Measurements from ENCODE around the gene PPP1R13B.

Gene PPP1R13B

DNA sequence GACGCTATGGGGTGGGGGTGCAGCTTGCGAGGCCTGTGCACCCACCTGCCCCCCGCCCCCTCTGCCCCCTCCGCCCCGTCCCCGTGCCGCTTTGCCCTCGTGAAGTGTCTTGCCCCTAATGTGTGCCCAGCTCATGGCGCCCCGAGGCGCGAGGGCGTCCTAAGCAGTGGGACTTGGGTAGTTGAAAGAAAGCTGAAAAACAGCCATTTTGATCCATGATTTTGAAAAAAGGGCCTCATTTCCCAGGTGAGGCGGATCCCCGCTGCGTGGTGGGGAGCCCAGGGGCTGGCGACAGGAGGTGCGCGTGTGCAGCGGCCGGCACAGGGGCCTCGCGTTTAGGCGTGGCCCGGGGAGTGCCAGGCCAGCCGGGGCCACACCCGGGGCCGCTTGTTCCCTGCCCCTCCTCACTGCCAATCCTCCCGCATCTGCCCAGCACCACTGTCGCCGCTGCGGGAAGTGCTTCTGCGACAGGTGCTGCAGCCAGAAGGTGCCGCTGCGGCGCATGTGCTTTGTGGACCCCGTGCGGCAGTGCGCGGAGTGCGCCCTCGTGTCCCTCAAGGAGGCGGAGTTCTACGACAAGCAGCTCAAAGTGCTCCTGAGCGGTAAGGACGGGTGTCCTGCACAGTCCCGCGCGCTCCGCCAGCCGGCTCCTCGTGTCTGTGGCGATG, 119.9 kb downstream of the PPP1R13B start:
- DNase-seq = no peak

DNA sequence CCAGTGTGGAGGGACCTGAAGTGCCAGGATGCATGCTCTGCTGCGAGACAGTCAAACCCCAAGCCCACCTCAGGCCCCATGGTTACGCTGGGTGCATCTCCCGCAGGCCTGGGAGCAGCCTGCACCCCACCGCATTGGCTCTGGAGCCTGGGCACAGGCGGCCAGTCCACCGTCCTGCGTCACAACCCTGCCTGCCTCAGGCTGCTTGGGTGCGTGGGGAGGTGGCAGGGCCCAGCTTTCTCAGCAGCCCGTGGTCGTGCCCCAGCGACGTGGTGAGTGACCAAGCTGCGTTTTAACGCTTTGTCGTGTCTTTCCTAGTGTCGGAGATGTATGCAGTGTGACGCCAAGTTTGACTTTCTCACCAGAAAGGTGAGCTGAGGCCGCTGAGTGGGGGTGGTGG, 120.9 kb downstream of the PPP1R13B start:
- no peak for DNase-seq

DNA sequence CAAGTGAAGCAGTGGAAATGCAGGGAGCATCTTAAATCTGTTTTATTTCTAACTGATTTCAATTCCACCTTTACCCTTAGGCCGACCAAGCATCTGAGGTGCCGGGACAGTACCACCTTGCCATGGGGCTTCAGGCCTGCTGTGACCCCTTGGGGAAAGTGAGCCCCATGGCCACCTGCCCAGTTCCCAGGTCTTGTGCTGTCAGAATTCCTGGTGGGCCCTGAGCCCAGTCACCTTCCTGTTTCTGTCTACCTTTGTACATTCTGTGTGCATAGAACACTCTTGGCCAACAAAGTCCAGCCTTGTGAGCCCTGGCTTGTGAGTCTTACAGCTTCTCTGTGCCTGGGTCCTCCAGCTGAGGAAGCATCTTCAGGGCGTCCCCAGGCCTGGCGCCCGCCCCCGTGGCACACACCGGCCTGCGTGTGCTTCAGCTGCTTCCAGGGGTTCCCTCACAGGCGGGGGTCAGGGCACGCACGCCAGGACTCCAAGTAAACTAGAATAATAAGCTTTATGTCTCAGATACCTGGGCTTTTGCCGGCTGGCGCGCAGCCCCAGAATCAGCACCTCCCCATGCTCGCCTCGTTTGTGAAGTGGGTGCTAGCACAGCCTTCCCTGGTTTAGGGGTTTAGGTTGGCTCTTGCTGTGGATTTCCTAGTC, 121.5 kb downstream of the PPP1R13B start:
- DNase-seq = no peak

DNA sequence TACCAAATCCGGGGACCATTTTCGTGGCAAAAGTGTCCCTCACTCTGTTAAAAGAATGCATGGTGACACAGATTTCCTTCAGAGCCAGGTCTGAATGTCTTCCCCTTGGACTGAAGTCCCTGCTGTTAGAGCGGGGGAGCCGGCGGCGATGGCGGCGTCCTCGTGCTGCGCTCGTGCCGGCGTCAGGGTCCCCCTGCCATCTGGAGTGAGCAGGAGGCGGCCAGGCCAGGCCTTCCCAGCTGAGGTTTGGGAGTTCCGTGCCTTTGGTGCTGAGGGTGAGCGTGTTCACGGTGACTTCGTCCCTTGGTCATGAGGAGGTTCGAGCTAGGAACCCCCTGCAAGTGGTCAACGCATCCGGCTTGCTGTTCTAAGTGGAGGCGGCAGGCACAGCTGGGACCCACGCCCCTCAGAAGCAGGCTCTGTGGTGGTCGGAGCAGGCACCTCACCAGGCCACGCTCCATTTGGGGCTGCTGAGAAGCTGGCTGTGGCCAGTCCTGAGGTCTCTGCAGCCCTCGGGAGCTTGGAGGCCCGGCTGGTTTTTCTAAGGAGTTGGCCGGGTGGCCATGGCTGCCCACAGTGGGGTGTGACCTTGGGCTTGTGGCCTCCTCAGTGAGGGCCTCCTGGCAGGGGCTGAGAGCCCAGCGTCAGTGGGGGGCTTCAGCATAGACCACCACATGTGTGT, 122.2 kb downstream of the PPP1R13B start:
- no peak for DNase-seq

DNA sequence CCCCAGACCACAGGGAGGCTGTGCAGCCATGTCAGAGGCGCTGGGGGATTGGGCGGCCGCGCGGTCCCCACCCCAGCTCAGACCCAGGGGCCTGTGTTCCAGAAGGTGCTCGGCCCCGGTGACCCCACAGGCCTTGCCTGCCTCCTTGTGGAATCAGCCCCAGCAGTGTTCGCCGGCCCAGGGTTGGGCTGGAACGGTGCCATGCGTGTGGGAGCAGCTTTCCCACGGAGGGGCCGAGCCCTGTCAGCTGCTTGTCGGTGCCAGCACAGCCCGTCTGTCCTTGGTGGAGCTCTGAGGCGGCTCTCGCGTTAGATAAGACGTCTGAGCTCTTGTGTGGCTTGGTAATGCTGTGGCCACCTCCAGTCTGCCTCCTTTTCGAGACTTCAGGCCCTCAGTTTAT, 123.3 kb downstream of the PPP1R13B start:
- no peak for DNase-seq

DNA sequence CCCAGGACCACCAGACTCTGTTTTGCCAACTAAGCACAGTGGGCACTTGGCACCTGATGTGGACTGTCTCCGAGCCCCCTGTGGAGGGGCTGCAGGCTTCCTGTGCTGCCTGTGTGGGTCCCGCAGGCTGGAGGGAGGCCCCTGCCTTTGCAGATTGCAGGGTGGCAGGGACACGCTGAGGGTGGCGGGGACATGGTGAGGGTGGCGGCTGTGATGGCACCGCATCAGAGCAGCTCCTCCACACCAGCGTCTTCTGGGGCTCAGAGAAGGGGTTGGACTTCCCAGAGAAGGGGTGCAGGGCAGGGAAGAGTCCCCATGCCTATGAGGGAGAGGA, 123.7 kb downstream of the PPP1R13B start:
- DNase-seq = no peak

DNA sequence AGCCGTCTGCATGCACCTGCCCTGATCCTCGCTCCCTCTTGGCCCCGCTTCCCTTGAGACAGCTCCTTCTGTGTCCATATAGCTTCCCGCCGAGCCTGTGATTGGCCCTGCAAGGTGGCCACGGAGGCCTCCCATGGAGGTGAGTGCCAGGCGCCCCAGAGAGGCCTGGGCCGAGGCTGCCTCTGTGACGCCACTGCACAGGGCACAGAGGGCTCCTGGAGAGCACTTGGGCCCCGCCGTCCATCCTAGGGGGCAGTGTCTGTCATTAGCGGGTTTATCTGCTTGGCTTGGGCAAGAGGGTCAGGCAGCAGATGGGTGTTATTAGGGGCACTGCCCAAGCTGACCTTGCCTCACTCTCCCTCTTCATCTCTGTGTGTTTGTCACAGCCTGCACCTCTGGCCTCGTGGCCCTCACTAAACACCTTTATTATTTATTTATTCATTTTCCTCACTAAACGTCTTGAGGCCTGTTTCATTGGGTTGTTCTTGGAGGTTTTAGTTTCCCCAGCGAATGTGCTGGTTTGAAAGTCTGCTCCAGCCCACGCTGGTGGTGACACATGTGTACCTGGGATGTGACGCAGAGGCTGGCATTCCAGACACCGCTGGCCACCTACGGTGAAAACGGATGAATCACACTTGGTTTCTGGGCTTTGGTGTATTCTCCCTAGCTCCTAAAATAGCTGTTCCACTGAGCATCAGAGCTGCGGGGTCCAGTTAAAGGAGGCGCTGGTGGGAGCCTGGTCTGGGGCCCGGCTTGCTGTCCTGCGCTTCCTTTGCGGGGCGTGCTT, 125.8 kb downstream of the PPP1R13B start:
- DNase-seq = no peak

DNA sequence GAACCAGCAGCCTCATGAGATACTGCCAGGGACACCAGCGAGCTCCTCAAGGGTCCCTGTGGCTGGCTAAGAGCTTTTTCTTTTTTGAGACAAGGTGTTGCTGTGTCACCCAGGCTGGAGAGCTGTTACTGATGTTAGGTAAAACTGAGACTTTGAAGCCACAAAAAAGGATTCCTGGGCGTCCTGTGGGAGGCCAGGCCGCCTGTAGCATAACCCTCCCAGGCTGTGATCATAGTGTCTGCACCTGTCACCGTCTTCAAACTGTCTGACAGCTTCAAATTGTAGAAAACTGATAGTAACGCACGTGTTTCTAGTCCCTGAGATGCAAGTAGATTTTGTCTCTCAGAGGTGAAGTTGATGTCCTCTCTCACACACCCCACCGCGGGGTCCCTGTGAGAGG, 127.6 kb downstream of the PPP1R13B start:
- no peak for DNase-seq

DNA sequence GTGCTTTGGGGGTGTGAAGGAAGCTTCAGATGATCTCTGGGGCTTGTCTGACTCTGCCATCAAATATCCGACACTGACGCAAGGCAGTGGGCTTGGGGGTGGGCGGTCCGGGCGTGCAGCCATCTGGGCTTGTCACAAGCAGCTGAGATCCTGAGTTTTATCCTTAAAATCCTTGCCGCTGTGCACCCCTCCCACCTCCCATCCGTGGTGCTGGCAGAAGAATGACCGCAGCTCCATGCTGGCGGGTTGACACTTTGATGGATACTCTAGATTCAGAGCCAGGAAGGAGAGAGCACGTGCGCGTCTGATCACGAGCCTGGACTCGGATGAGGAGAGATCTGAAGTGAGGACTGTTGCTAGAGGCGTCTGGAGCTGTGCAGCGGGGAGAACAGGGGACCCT, 128.8 kb downstream of the PPP1R13B start:
- DNase-seq = no peak

DNA sequence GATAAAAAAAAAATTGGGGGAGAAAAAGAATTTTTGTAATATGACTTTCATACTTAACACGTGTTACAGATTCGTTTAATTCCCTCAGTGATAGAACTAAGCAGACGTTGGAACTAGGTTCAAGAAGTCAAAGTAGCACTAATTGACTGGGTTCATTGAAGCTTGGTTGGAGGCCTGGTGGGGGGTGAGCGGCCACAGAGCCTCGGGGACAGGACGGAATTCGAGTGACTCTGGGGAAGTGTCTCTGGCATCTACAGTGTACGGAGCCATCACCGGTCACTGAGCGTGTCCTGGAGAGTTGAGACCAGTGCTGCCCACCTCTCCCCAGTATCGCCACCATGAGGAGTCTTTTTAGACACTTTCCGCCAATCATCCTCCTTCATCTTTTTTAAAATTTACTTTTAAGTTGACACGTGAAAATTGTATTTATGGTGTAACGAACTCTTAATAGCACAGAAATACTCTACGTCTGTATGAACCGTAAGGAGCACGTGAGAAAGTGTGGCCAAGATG, 130.4 kb downstream of the PPP1R13B start:
- no peak for DNase-seq

DNA sequence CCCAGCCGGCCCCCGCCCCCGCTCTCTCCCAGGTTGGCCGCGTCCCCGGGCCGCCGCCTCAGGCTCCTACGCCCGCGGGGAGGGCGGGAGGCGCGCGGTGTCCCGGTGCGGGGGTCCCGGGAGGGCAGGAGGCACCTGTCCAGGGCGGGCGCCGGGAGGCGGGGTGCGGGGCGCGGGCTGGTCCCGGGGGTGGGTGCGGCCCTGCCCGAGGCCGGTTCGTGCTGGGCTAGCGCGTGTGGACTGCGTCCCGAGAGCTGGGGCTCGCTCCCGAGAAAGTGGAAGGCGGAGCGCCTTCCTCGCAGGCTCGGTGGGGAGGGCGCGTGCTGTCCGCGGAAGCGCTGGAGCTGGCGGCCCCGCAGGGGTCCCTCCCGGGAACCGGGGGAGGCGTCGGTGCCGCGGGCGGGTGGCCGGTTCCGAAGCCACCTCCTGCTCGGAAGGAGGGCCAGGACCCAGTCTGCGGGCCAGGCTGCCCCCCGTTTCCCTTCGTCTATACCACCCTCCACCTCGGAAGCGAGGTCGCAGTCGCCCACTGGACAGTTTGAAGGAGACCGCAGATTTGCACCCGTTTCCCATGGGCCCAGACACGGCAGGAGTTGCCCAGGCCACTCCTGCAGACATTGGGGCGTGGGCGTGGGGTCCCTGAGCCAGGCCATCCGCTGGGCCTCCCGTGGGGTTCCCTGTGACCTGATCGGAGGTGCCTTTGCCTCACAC, 131.1 kb downstream of the PPP1R13B start:
- DNase-seq = no peak

DNA sequence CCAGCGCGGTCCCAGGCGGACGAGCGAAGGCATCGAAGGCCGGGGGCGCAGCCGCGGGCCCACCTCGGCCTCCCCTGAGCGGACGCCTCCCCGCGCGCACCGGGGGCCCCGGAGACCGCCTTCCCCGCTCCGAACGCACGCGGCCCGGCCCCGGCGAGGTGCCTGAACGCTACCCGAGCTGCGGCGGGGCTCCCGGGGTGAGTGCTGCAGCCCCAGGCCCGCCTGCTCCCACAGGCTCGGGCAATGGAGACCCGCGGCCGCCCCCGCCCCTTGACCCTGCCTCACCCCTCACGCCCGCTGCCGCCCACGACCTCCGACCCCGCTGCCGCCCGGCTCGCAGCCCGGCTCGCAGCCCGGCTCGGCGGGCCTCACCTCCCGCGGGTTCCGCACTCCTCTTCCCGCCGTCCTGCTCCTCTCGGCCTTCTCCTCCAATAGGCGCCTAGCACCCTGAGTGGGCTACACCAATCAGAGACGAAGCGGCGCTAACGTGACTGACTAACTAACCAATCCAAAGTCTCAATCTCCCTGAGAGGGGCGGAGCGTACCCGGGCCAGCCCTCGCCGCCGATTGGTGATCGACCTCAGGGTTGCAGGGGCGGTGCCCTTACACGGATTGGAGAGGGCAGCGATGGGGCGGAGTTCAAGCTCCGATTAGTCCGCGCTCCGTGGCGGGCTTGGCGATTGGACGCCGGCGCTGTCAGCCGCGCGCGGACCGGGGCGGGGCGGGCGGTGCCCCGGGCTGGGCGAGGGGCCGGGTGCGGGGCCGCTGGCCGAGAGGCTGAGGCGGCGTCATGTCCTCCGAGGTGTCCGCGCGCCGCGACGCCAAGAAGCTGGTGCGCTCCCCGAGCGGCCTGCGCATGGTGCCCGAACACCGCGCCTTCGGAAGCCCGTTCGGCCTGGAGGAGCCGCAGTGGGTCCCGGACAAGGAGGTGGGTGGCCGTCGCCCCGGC, 132.0 kb downstream of the PPP1R13B start, which contains the start of the genes XRCC3 and ZFYVE21:
XRCC3 (minus strand) TSS at position 400 of the 949 bp plus-strand sequence. CDS start 4,364 bp downstream, outside the sequence.
ZFYVE21 (plus strand) TSS at position 759 of the 949 bp plus-strand sequence; CDS start at position 791, 32 bp downstream.
- DNase-seq = peak; percentile 99

DNA sequence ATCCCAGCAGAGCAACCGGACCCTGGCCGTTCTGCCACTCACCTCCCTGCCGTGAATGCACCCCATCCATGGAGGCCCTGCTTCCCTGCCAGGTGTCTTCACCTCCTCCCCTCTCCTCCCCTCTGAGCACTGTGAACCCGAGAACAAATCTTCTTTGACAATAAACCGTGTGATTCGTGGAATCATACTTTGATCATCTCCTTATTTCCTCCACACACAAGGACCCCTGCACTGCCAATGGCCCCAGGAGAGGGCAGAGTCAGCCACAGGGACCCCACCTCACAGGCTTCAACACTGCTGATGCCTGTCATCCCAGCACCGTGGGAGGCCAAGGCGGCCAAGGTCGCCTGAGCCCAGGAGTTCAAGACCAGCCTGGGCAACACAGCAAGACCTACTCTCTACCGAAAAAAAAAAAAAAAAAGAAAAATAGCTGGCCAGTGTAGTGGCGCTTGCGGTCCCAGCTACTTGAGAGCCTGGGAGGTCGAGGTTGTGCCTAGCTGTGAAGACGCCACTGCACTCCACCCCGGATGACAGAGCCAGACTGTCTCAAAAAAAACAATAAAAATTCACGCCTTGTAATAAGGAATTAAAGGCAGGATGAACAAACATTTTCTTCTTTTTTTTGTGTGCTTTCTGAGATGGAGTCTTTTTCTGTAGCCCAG, 133.2 kb downstream of the PPP1R13B start:
- DNase-seq = no peak

DNA sequence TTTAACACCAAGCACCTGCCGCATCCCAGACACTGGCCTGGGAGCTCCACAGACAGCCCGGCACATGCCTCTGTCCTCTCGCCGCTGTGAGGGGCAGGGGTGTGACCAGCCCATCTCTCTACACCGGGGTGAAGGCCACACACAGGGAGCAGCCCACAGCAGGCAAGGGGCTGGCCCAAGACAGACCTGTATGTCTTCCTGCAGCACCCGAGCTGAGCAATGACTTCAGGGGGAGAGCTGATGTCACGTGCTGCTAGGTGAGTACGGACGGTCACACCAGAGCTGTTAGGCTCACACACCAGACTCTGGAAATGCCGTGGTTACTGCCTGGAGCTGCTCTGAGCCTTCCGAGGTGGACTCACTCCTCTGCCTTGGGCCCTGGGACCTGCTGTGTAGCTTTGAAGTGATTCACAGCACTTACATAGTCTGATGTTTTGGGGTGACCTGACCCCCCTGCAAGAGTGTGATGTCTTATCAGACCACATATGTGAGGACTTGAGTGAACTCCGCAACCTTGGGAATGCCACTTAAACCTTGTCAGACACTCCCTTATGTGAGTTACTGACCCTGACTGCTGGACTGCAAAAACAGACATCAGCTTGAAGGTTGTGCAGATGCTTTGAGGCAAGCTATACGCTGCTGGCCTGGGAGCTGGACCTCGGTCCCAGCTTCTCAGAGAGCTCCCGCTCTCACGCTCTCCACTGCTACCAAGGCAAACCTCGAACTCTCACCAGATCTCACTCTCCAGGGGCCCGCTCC, 133.9 kb downstream of the PPP1R13B start:
- no peak for DNase-seq

DNA sequence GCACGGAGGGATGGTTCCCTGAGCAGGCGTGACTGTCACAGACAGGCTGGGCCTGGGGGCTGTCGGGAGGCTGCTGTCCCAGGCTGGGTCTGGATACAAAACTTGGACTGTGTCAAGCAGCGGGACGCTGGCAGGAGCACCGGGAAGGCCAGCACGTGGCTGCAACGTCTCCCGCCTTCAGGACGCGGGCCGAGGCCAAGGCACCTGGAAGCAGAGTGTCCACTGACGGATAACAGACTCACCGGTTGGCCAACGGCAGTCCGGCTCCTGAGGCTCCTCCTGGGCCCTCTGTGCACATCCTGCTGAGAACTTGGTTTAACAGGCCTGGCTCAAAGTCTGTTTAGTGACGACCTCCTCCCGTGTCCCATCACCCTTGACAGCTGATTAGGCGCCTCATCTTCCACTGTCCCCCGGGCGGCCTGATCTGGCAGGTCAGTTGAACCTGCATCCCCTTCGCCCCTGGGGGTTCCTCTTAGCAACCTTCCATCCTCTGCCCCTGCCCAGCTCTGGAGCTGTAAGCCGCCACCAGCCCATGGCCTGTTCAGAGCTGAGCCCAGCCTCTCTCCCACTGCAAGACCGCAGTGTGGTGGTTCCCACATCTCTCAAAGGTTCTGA, 134.6 kb downstream of the PPP1R13B start:
- DNase-seq = no peak

DNA sequence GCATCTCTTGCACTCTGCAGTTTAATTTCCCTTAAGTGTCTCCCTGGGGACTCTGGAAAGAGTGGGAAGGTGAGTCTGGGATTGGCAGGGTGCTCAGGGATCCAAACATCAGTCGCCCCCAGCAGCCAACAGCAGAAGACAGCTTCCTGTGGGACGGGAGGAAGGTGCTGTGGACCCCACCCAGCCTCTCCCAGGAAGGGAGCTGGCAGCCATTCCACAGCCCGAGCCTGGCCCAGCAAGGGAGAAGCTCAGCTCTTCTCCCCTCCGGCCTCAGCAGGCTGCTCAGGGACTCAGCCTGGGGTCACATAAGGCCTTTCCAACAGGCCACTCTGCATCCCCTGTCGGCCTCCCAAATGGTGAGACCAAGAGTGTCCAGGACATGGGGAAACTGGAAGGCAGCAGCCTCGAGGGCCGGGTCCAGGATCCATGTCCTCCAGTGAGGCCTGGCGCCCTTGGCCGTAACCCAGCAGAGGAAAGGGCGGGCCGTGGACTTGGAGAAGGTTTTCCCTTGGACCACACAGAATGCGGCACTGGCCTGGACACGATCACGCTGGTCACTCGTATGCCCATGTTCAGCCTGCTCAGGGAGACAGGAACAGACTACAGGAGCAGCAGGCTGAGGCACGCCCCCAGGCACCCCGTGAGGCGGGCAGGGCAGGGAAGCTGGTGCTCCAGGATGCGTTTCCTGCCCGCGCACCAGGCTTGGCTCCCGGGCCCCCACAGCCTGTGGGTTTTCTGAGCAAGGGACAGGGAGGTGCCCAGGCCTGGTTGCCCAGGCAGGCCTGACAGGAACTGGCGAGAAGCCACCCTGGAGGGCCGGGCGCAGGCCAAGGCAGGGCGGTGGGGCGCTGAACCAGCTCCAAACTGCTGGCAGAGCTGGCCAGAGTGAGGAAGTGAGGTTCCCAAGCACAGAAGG, 135.6 kb downstream of the PPP1R13B start:
- DNase-seq = no peak

DNA sequence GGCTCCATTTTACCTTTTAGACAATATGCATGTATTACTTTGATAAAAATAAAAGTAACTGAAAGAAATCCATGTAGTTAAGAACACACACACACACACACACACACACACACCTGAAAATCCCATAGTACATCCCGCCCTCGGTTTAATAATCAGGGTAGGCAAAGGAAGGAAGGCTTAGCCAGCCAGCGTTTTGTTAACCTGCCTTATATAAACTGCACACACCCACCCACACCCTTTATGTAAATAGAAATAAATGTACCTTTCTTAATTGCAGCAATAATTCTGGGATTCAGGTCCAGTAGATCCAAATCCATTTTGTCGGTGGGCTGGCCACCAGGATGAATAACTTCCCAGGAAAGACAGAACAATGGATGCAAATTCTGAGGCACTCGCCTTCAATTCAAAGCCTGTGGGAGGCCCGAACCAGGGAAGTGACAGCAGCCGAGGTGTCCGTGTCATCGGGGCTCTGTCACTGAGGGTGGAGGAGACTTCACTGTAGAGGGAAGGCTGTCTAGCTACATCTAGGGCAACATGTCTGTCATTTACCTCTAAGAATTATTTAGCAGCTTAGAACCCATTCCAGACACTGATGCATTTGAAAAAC, 136.5 kb downstream of the PPP1R13B start:
- DNase-seq = no peak

DNA sequence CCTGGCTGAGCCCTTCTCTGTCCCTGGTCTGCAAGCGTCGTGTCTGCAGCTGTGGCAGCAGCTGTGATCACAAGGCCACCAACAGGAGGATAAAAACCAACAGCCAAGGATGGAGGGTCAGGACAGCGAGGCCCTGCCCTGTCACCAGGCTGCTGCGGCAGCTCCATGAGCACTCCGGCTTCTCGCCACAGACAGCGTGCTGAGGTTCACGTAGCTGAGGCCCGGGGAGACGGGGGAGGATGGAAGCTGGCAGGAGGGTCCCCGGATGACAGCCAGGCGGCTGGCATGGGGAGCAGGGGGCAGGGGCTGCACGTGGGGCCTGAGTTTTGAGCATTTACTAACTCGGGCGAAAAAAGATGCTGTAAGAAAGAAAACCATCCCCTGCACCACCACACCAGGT, 137.6 kb downstream of the PPP1R13B start:
- DNase-seq = no peak

All from NCI-H1105 treated with DMSO at 0.1 percent for 48 hours (cell line).